Spleen (tissue), 7 donors: ENCODE measurements around the gene RMI2.

Experiments
- POLR2A ChIP-seq, 3 donors: fragments of 450-650 bp; IDR thresholded peaks; one replicate each; pipeline ENCODE4 v1.5.1; 2017; ENCODE audit warnings: antibody characterized with exemption in 3 of 3, mild to moderate bottlenecking in 1 of 3
- TF ChIP-seq, protein P1 (sequence below), 11 experiments: fragments of 200-600 bp in 7 of 11; fragments of 450-650 bp in 4 of 11; sonication (generic) in 4 of 11; IDR thresholded peaks in 8 of 11; conservative IDR thresholded peaks in 3 of 11; 1 replicate in 7 of 11; 2 replicates in 4 of 11; pipeline versions ENCODE4 v1.4.0 to v1.8.0; 2016 to 2021; ENCODE audit warnings: antibody characterized with exemption in 11 of 11, inconsistent platforms in 4 of 11, mild to moderate bottlenecking in 1 of 11
- donor health status: DM: no; HTN: no; CAD: no; lungs with moderate emphysema.
- donor health status: DM: no; HTN: no; CAD: no.
- donor health status: DM: no; HTN: no; CAD: no.

GRCh38 chr16:11392041-11392581 lies 46.9 kb downstream of the RMI2 start:
- TF ChIP-seq, protein P1, sequence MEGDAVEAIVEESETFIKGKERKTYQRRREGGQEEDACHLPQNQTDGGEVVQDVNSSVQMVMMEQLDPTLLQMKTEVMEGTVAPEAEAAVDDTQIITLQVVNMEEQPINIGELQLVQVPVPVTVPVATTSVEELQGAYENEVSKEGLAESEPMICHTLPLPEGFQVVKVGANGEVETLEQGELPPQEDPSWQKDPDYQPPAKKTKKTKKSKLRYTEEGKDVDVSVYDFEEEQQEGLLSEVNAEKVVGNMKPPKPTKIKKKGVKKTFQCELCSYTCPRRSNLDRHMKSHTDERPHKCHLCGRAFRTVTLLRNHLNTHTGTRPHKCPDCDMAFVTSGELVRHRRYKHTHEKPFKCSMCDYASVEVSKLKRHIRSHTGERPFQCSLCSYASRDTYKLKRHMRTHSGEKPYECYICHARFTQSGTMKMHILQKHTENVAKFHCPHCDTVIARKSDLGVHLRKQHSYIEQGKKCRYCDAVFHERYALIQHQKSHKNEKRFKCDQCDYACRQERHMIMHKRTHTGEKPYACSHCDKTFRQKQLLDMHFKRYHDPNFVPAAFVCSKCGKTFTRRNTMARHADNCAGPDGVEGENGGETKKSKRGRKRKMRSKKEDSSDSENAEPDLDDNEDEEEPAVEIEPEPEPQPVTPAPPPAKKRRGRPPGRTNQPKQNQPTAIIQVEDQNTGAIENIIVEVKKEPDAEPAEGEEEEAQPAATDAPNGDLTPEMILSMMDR (IDR thresholded peaks at IDR 0.05 in 8 of 11, conservative IDR thresholded peaks at IDR 0.05 in 3 of 11): no peak
- no peak for TF ChIP-seq POLR2A (IDR thresholded peaks at IDR 0.05)
